Cardiac fibroblast (primary cell): Measurements from ENCODE around the gene ZNF714.

Experiments used
- DNase-seq, 2 donors: peaks; one replicate each; pipeline versions ENCODE4 v3.0.0 to v3.0.0-alpha.2; 2010; ENCODE audit warnings: low read depth in 2 of 2
- H3K4me3 ChIP-seq, 2 donors: replicated peaks in 1 of 2; 1 replicate in 1 of 2; 2 replicates in 1 of 2; pipeline ENCODE4 v1.5.1; 2011; ENCODE audit warnings: low read depth in 2 of 2, low read length in 2 of 2, mild to moderate bottlenecking in 2 of 2, moderate library complexity in 1 of 2
- TF ChIP-seq, protein P1 (sequence below): IDR thresholded peaks from one replicate; pipeline ENCODE4 v1.5.1; 2011; ENCODE audit warnings: low read depth, mild to moderate bottlenecking, low read length, inconsistent platforms

ZNF714 gene

DNA sequence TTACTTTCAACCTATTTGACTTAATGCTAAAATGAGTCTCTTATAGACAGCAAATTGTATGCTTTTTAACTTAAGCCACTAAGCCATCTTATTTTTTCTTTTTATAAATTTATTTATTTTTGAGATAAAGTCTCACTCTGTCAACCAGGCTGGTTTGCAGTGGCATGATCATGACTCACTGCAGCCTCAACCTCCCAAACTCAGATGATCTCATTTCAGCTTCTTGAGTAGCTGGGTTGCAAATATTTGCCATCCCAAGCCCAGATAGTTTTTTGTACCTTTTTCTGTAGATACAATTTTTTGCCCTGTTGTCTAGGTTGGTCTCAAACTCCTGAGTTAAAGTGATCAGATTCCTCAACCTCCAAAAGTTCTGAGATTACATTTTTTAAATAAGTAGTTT, 27.1 kb downstream of the ZNF714 start:
- DNase-seq, result peak; percentile 9 to 60
- TF ChIP-seq, protein P1, sequence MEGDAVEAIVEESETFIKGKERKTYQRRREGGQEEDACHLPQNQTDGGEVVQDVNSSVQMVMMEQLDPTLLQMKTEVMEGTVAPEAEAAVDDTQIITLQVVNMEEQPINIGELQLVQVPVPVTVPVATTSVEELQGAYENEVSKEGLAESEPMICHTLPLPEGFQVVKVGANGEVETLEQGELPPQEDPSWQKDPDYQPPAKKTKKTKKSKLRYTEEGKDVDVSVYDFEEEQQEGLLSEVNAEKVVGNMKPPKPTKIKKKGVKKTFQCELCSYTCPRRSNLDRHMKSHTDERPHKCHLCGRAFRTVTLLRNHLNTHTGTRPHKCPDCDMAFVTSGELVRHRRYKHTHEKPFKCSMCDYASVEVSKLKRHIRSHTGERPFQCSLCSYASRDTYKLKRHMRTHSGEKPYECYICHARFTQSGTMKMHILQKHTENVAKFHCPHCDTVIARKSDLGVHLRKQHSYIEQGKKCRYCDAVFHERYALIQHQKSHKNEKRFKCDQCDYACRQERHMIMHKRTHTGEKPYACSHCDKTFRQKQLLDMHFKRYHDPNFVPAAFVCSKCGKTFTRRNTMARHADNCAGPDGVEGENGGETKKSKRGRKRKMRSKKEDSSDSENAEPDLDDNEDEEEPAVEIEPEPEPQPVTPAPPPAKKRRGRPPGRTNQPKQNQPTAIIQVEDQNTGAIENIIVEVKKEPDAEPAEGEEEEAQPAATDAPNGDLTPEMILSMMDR, result no peak
- H3K4me3 ChIP-seq, result no peak overlapping the region

DNA sequence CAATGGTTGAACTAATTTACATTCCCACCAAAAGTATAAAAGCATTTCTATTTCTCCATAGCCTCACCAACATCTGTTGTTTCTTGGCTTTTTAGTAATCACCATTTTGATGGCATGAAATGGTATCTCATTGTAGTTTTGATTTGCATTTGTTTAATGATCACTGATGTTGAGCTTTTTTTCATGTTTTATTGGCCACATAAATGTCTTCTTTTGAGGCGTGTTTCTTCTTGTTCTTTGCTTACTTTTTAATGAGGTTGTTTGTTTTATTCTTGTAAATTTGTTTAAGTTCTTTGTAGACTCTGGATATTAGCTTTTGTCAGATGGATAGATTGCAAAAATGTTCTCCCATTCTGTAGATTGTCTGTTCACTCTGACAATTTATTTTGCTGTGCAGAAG, 28.2 kb downstream of the ZNF714 start:
- TF ChIP-seq, protein P1, result no peak
- DNase-seq, result no peak
- H3K4me3 ChIP-seq, result no peak overlapping the region

DNA sequence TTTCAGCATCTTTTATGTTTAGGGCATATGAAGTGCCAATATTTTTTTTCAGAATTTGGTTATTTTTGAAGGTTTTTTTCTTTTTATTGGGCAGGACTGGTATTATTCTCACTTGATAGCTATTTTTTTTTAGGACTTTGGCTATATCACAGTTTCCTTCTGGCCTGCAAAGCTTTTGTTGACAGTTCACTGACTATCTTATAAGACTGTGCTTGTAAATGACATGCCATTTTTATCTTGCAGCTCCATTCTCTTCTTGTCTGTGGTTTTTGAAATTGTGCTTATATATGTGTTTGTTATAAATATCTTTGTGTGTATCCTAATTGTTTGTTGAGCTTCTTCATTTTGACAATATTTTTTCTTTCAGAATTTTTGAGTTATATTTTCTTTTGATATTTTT, 33.4 kb downstream of the ZNF714 start:
- no peak overlapping the region for H3K4me3 ChIP-seq
- no peak for DNase-seq
- TF ChIP-seq, protein P1, result no peak

- TF ChIP-seq, protein P1, result no peak
- H3K4me3 ChIP-seq, result no peak overlapping the region
- peak in 1 of 2 donors; percentile 46 for DNase-seq
Observed at GRCh38 chr19:21117041-21117907, 35.3 kb downstream of the ZNF714 start.

- TF ChIP-seq, protein P1, result no peak
- DNase-seq, result no peak
Observed at GRCh38 chr19:21126078-21126477, 44.1 kb downstream of the ZNF714 start.

GRCh38 chr19:21127001-21127400, 45.0 kb downstream of the ZNF714 start:
- TF ChIP-seq, protein P1, result no peak
- no peak overlapping the region for H3K4me3 ChIP-seq
- no peak for DNase-seq

More at GRCh38 chr19:21126078-21126477, 44.1 kb downstream of the ZNF714 start:
- H3K4me3 ChIP-seq, result no peak overlapping the region

- no peak overlapping the region for H3K4me3 ChIP-seq
Observed at GRCh38 chr19:21127898-21128297, 45.9 kb downstream of the ZNF714 start.

More at GRCh38 chr19:21127898-21128297, 45.9 kb downstream of the ZNF714 start:
- DNase-seq, result no peak
- TF ChIP-seq, protein P1, result no peak
